Left ventricle myocardium inferior (tissue), 1 donor: ENCODE data around the gene ATRN. TPM values are rescaled to one million over a fixed set of nuclear protein-coding genes. Genes with fewer than 3 reads are reported as not detected.

ENCODE experiments used
- DNase-seq: peaks from one replicate; pipeline ENCODE4 v3.0.0-alpha.2; 2020
- H3K27ac ChIP-seq: fragments of 200-600 bp; replicated peaks from 2 replicates; pipeline ENCODE4 v1.8.0; 2021
- H3K27me3 ChIP-seq: fragments of 200-600 bp; 2 replicates; pipeline ENCODE4 v1.8.0; 2021; ENCODE audit warnings: low read depth
- H3K36me3 ChIP-seq: fragments of 200-600 bp; 2 replicates; pipeline ENCODE4 v1.8.0; 2021
- H3K4me1 ChIP-seq: fragments of 200-600 bp; 2 replicates; pipeline ENCODE4 v1.8.0; 2021
- H3K4me3 ChIP-seq: fragments of 200-600 bp; 2 replicates; pipeline ENCODE4 v1.8.0; 2021; ENCODE audit warnings: mild to moderate bottlenecking, moderate library complexity
- H3K9me3 ChIP-seq: fragments of 200-600 bp; replicated peaks from 2 replicates; pipeline ENCODE4 v1.8.0; 2021
- CTCF ChIP-seq: fragments of 200-600 bp; IDR thresholded peaks from 2 replicates; pipeline ENCODE4 v1.8.0; 2021; ENCODE audit warnings: antibody characterized with exemption, mild to moderate bottlenecking, borderline replicate concordance
- intact Hi-C: fragments of 100-400 bp; cut with micrococcal nuclease; formaldehyde crosslinking; loops from one replicate; pipeline ENCODE4 v1.11.0; 2022
- total RNA-seq: library from RNA; stranded (reverse); fragmentation: NEBNext Ultra II Directional; extraction: Animal tissue kit (Norgen Biotek cat#: 25700); gene quantifications from one replicate; pipeline ENCODE4 v1.2.1, GENCODE V29; 2021
- donor health status: DM: no; HTN: yes; CAD: no; lungs with severe emphysema.

The ATRN gene
- total RNA-seq, 1 donor from 2014 or later = 32.4 TPM

- Histone ChIP-seq H3K9me3 (no peaks in the 10 kb centered on the region), H3K4me3 (no peak overlapping the region), H3K4me1 (no peaks in the 10 kb centered on the region), H3K27me3 (no peaks in the 10 kb centered on the region), H3K27ac (no peak overlapping the region), H3K36me3 (peaks cover 88% of the 10 kb centered on the region)
- no peak for TF ChIP-seq CTCF
- intact Hi-C loops = no loop called here
- no peak for DNase-seq
These were observed 175.2 kb downstream of the ATRN start for GRCh38 chr20:3646067-3646440.

- H3K4me1 ChIP-seq = no peaks in the 10 kb centered on the region
- DNase-seq = no peak
These were observed 175.8 kb downstream of the ATRN start for GRCh38 chr20:3646651-3647050.

GRCh38 chr20:3647473-3647872, 176.7 kb downstream of the ATRN start:
- Histone ChIP-seq H3K9me3 (no peaks in the 10 kb centered on the region), H3K36me3 (peaks cover 76% of the 10 kb centered on the region), H3K27me3 (no peaks in the 10 kb centered on the region), H3K27ac (no peak overlapping the region), H3K4me3 (no peak overlapping the region), H3K4me1 (no peaks in the 10 kb centered on the region)
- intact Hi-C loops = no loop called here
- TF ChIP-seq CTCF = no peak
- no peak for DNase-seq

More at GRCh38 chr20:3646651-3647050, 175.8 kb downstream of the ATRN start:
- Histone ChIP-seq H3K36me3 (peaks cover 82% of the 10 kb centered on the region), H3K27ac (no peak overlapping the region), H3K27me3 (no peaks in the 10 kb centered on the region), H3K4me3 (no peak overlapping the region), H3K9me3 (no peaks in the 10 kb centered on the region)
- TF ChIP-seq CTCF = no peak
- intact Hi-C loops = no loop called here

- H3K27me3 ChIP-seq = no peaks in the 10 kb centered on the region
- no peaks in the 10 kb centered on the region for H3K4me1 ChIP-seq
- H3K27ac ChIP-seq = no peak overlapping the region
- intact Hi-C loops = no loop called here
- no peak overlapping the region for H3K4me3 ChIP-seq
- H3K36me3 ChIP-seq = peaks cover 62% of the 10 kb centered on the region
- H3K9me3 ChIP-seq = no peaks in the 10 kb centered on the region
- no peak for TF ChIP-seq CTCF
- DNase-seq = no peak
These were observed 178.1 kb downstream of the ATRN start for GRCh38 chr20:3648951-3649350.

GRCh38 chr20:3651204-3651962, 180.6 kb downstream of the ATRN start:
- H3K9me3 ChIP-seq = peaks cover 6% of the 10 kb centered on the region
- TF ChIP-seq CTCF = no peak
- H3K27ac ChIP-seq = no peak overlapping the region
- peaks cover 38% of the 10 kb centered on the region for H3K36me3 ChIP-seq
- H3K4me1 ChIP-seq = no peaks in the 10 kb centered on the region
- intact Hi-C loops = no loop called here
- DNase-seq = no peak
- no peak overlapping the region for H3K4me3 ChIP-seq
- H3K27me3 ChIP-seq = no peaks in the 10 kb centered on the region
